KMS-11 (cell line): Measurements from ENCODE around the gene CTDNEP1.
"Not testable (repeated sequence)": the region's sequence is repeated elsewhere in the genome, so short reads cannot be mapped to it uniquely, and the experiment has no call there.

Experiments
- H2AFZ ChIP-seq: fragments of 200-600 bp; sonication (generic); 2 replicates; pipeline ENCODE4 v1.6.1; 2016; ENCODE audit warnings: antibody characterized with exemption, mixed run types, low read depth
- H3K27ac ChIP-seq: fragments of 200-600 bp; sonication (generic); 2 replicates; pipeline ENCODE4 v1.6.1; 2016; ENCODE audit warnings: mild to moderate bottlenecking, mixed run types
- H3K27me3 ChIP-seq: fragments of 200-600 bp; sonication (generic); 2 replicates; pipeline ENCODE4 v1.6.1; 2017; ENCODE audit warnings: mild to moderate bottlenecking, low read depth, mixed run types, moderate library complexity; ENCODE audit not compliant: insufficient read depth
- H3K36me3 ChIP-seq: fragments of 200-600 bp; sonication (generic); 2 replicates; pipeline ENCODE4 v1.6.1; 2017; ENCODE audit warnings: mild to moderate bottlenecking, mixed run types; ENCODE audit not compliant: insufficient read depth
- H3K4me1 ChIP-seq: fragments of 200-600 bp; sonication (generic); 2 replicates; pipeline ENCODE4 v1.6.1; 2016; ENCODE audit warnings: mild to moderate bottlenecking, low read depth, mixed run types; ENCODE audit not compliant: poor library complexity, severe bottlenecking
- H3K4me2 ChIP-seq: fragments of 200-600 bp; sonication (generic); 2 replicates; pipeline ENCODE4 v1.7.0; 2016; ENCODE audit warnings: mild to moderate bottlenecking, mixed run types
- H3K4me3 ChIP-seq: fragments of 200-600 bp; sonication (generic); IDR thresholded peaks from 2 replicates; pipeline ENCODE4 v1.6.1; 2017; ENCODE audit warnings: low read depth, low read length, mixed read lengths; ENCODE audit not compliant: insufficient read depth
- H3K79me2 ChIP-seq: fragments of 200-600 bp; sonication (generic); 2 replicates; pipeline ENCODE4 v1.6.1; 2016; ENCODE audit warnings: low read depth, mixed run types; ENCODE audit not compliant: insufficient read depth
- H3K9ac ChIP-seq: fragments of 200-600 bp; sonication (generic); 2 replicates; pipeline ENCODE4 v1.6.1; 2016; ENCODE audit warnings: mild to moderate bottlenecking, mixed run types
- H4K20me1 ChIP-seq: fragments of 200-600 bp; sonication (generic); 2 replicates; pipeline ENCODE4 v1.6.1; 2016; ENCODE audit warnings: mild to moderate bottlenecking, mixed run types; ENCODE audit not compliant: insufficient read depth
- TF ChIP-seq, protein P1 (sequence below): fragments of 200-600 bp; sonication (generic); conservative IDR thresholded peaks from 2 replicates; pipeline ENCODE4 v1.6.1; 2017; ENCODE audit warnings: low read depth, mild to moderate bottlenecking, antibody characterized with exemption, low read length, moderate library complexity, mixed read lengths

The CTDNEP1 gene

DNA sequence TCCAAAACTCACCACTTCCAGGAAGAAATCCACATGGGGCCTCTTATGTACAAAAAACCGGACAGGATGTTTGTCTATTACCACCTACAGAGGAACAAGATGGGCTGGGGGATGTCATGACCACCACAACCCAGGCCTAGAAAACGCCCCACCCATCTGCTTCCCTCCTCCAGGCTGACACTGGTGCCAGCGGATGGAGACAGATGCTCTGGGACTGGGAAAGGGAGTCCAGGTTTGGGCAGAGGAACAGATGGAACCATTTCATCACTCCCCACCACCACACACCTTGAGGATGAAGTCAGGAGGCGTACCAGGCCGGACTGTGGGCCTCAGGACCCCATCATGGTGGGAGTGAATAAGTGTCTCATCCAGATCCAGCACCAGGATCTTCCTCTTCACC, 4.8 kb downstream of the CTDNEP1 start:
- no peak overlapping the region for H3K4me3 ChIP-seq
- H3K9ac ChIP-seq, result no peak overlapping the region
- no peaks in the 10 kb centered on the region for H4K20me1 ChIP-seq
- H3K4me1 ChIP-seq, result no peaks in the 10 kb centered on the region
- H3K4me2 ChIP-seq, result no peak overlapping the region
- no peak overlapping the region for H2AFZ ChIP-seq
- TF ChIP-seq, protein P1, sequence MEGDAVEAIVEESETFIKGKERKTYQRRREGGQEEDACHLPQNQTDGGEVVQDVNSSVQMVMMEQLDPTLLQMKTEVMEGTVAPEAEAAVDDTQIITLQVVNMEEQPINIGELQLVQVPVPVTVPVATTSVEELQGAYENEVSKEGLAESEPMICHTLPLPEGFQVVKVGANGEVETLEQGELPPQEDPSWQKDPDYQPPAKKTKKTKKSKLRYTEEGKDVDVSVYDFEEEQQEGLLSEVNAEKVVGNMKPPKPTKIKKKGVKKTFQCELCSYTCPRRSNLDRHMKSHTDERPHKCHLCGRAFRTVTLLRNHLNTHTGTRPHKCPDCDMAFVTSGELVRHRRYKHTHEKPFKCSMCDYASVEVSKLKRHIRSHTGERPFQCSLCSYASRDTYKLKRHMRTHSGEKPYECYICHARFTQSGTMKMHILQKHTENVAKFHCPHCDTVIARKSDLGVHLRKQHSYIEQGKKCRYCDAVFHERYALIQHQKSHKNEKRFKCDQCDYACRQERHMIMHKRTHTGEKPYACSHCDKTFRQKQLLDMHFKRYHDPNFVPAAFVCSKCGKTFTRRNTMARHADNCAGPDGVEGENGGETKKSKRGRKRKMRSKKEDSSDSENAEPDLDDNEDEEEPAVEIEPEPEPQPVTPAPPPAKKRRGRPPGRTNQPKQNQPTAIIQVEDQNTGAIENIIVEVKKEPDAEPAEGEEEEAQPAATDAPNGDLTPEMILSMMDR, result no peak
- H3K36me3 ChIP-seq, result no peaks in the 10 kb centered on the region
- no peaks in the 10 kb centered on the region for H3K79me2 ChIP-seq
- H3K27ac ChIP-seq, result no peak overlapping the region
- H3K27me3 ChIP-seq, result no peaks in the 10 kb centered on the region

DNA sequence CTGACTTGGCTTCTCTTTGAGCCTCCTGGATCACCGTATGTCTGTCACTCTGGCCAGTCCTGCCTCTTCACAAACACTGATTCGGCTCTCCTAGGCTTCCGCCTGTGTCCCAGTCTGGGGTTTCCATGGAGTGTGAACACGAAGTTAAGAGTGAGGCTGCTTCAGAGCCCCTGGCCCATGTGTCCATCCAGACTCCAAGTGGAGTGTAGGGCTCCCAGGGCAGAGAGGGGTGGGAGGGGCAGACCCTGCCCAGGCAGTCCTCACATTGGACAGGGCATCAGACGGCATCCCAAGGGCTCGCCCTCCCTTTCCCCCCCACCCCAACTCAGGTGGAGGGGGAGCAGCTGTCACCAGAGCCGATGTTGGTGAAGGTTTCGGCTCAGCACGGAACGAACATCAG, 7.7 kb downstream of the CTDNEP1 start:
- H3K27ac ChIP-seq, result not testable (repeated sequence)

DNA sequence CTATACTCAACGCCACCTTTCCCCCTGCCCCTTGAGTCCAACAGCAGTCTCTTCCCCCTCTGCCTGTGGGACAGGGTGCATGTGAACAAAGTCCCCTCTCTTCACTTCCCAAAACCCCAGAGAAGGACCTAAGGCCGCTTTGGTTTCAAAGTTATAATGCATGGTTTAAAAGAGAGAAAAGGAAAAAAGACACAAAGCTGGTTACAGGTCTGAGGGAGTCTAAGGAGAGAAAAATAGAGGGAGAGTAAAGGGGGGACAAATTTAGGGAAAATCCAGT, 8.1 kb downstream of the CTDNEP1 start:
- Histone ChIP-seq H3K27ac (no peak overlapping the region), H3K4me2 (no peak overlapping the region), H3K27me3 (no peaks in the 10 kb centered on the region), H2AFZ (no peak overlapping the region), H3K36me3 (no peaks in the 10 kb centered on the region), H4K20me1 (no peaks in the 10 kb centered on the region), H3K9ac (no peak overlapping the region), H3K4me1 (no peaks in the 10 kb centered on the region), H3K4me3 (no peak overlapping the region), H3K79me2 (no peaks in the 10 kb centered on the region)
- TF ChIP-seq, protein P1, result no peak

More for the DNA sequence above, 7.7 kb downstream of the CTDNEP1 start:
- not testable (repeated sequence) for H3K4me3 ChIP-seq, H3K9ac ChIP-seq, H3K36me3 ChIP-seq, H3K27me3 ChIP-seq, H3K79me2 ChIP-seq, H4K20me1 ChIP-seq, H3K4me2 ChIP-seq, H2AFZ ChIP-seq, H3K4me1 ChIP-seq

DNA sequence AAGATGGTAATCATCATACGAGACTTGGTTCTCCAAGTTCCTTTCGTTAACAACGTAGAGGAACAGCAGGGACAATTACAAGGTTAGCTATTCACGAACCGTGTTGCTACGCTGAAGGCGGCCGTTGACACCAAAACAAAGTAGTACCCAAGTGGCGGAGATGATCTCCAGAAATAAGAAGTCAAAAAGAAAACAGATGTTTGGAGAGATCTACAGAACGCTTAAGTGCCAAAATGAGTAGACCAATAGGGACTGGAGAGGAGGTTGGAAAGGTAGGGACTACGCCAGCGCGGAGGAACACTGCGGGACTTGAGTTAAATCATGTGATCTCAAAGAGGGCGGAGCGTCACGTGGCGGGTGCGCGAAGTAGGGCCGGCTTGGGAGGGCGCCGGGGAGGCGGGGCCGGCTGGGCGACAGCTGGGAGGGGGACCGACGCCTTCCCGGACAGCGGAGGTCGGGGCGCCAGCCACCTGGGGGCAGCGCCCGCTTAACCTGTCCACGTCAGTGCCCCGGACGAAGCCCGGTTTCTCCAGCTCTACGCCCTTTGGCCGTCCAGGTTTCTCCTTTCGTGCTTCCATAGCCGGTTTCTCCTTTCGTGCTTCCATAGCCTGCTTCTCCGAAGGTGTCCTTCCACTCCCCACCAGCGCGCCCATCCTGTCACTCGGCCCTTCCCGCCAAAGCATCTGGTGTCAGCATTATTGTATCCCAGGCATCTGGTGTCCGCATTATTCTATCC, 8.6 kb downstream of the CTDNEP1 start:
- H3K27ac ChIP-seq, result peak overlapping the region; percentile 39
- peak overlapping the region; percentile 34; the same call in 1 of the 2 replicates for H2AFZ ChIP-seq
- H3K4me3 ChIP-seq, result no peak overlapping the region
- H4K20me1 ChIP-seq, result no peaks in the 10 kb centered on the region
- peak overlapping the region; percentile 39; the same call in 1 of the 2 replicates for H3K9ac ChIP-seq
- TF ChIP-seq, protein P1, result no peak
- no peaks in the 10 kb centered on the region for H3K36me3 ChIP-seq
- H3K4me1 ChIP-seq, result no peaks in the 10 kb centered on the region
- no peaks in the 10 kb centered on the region for H3K27me3 ChIP-seq
- no peak overlapping the region for H3K4me2 ChIP-seq
- no peaks in the 10 kb centered on the region for H3K79me2 ChIP-seq
